Stimulated activated CD8-positive, alpha-beta memory T cell treated with anti-CD3 and anti-CD28 coated beads, Interleukin-7, amount 100 ng/mL, for 1 hour (primary cell): ENCODE results near the gene RBMY1F.
"Not testable (repeated sequence)": the region's sequence is repeated elsewhere in the genome, so short reads cannot be mapped to it uniquely, and the experiment has no call there.

Experiments used
- DNase-seq, 2 donors: peaks; one replicate each; pipeline ENCODE4 v3.0.0-alpha.2; 2020; ENCODE audit warnings: low read depth in 2 of 2

Gene RBMY1F

DNA sequence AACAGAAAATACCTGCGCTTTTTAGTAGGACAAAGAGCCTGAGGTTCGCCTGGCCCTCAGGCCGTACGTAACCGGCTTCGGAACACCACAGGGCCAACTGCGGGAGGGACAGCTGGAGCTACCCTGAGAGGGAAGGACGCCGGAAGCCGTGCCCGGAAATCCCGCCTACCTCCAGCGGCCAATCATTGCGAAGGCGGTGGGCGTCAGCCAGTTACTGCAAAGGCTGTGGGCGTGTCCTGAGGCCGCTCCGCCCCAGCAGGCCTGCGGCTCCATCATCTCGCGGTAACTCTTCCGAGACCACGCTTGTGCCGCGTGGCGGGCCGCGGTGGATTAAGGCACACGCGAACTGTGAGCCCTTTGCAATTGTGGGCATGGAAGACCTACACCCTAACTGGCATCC is at the start of gene RBMY1F:
Gene RBMY1F (minus strand): TSS at position 101 of the 400 bp plus-strand sequence. CDS start 1,954 bp downstream, outside the sequence.
- DNase-seq = not testable (repeated sequence)

- DNase-seq = not testable (repeated sequence)
These were observed 31.6 kb downstream of the RBMY1F start for GRCh38 chrY:22151144-22151543.

DNA sequence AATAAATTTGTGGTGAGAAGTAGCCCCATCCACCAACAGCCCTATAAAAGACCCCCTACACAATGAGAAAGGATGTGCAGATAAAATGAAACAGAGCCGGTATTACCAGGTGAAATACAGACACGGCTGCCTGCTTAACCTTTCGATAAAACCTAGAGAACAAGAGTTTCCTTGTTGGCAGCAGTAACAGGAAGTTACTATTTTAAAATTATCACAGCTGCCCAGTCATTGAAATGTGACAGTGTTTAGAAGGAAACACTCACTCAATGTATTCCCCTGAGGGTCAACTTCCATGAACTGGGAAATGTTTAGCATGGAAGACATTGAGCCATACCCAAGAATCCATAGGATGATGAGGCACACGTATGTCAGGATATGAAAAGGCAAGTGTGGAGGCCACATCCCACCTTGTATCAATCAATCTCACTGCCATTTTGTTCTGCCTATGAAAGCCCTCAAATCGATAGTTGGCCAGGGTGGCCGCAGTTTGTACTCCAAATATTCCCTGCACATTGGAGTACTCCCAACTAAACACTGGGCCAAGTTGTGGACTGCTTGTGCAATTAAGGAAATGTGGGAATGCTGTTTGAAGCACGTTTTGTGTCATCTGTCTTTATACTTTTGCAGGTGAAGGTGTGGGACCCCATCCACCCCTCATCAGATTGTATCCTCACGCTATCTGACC is 41.6 kb downstream of the RBMY1F start:
- DNase-seq = not testable (repeated sequence)

- not testable (repeated sequence) for DNase-seq
These were observed 48.0 kb downstream of the RBMY1F start for GRCh38 chrY:22134719-22135118.

DNA sequence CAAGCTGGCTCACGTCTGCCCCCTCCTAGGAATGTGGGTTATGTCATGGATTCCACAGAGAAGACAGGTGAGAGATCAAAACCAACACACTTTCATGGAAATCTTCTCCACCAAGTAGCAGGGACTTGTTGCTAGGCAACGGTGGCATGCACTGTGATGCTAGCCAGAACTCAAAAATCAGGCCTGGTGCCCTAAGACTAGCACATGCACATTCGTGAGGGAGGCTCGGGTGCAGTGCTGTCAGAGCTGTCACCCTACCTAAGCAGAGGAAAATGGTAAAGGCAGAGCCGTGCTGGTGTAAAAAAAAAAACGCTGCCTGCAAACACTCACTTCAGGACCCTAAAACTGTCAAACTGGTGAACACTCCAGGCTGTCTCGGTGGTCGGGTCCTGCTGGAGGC is 52.2 kb downstream of the RBMY1F start:
- DNase-seq = not testable (repeated sequence)
